ENCODE measurements around the gene ERG.

Gene ERG

DNA sequence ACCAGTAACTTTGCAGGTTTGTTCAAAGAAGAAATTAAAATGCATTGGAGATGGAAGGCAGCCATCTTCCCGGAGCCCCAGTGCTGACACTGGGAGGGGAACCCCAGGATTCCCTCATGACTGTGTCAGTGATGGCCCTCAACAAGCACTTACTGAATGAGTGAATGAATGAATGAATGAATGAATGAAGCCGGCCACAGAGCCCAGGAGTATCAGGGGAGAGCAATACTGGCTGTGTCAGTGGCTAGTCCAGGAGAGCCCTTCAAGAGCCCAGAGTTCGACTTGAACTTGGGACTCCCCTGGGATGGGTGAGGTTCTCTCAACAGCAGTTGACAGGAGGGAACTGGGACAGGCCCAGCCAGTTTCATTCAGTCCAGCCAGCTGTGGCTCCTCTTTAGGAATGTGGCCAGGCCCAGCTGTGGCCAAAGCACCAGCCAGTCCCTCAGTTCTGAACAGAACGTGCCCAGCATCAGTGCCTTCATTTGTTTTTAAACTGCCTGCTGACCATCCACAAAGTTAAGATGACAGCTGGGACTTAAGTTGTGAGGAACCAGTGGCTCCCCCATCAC, 9.2 kb upstream of the ERG start:
- no peak for TF ChIP-seq POLR2A (IDR thresholded peaks at IDR 0.05; ENCODE audit: low read length)
- no peak for TF ChIP-seq GATA1 (IDR thresholded peaks at IDR 0.05; ENCODE audit: low read depth, low read length)
- no peak for DNase-seq

DNA sequence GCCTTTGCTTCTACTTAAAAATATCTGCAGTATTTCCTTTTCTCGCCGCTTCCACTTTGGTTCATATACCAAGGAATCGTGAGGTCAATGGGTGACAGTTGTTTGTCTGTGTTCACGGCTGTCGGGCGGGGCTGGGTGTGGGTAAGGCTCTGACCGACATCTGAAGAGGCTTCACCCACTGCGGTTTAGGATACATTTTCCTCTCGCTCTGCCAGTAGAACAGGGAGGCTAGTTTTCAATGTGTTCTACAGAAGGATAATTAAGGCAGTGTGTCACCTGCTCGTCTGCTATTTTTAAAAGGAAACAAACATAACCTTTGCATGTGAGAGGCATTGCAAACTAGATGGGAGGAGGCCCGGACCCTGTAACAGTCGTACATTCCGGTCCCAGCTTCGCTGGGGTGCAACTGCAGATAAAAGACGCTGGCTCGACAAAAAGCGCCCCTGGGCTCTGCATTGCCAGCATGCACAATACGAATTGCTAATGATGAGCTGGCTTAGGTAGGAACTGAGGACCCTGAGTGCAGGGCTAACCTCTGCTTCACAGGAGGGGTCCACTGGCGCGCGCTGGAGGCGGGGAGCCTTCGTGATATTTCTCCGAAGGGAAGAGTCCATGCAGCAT, 8.5 kb upstream of the ERG start:
- TF ChIP-seq GATA1 (IDR thresholded peaks at IDR 0.05; ENCODE audit: low read depth, low read length): no peak
- no peak for TF ChIP-seq POLR2A (IDR thresholded peaks at IDR 0.05; ENCODE audit: low read length)

DNA sequence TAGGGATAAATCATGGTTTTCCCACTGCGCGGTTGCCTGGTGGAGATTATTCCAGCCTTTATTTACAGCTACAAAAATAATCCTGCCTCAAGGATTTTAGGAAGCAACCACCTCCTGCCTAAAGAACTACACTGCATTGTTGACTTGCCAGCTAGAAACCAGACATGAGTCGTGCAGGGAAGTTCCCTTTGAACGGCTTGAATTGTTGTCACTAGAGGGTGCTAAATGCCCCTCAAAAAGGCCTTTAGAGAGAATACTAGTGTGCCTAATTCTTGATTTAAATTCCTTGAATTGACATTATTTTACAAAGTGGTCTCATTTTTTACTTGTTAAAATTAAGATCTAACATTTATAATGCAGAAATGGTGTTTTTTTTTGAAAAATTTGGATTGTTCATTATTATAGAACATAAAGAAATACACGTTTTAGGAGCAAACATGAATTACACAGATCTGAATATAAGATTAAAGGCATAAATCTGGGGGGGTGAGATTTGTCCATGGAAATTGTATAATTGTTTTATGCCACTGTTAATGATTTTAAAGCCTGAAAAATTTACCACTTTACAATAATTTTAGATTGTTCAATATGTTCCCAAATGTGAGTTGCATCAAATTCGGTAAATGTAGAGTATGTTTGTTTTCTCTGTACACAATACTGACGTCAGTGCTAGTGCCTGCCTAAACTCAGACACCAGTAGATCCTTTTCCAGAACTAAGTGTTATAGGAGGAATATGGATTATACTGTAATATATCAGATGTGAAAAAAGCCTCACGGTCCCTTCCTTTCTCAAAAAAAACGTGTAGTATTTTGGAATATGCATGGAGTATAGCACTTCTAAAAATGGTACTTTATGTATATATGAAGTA, 7.6 kb upstream of the ERG start:
- DNase-seq: peak; percentile 49 to 52
- TF ChIP-seq GATA1 (IDR thresholded peaks at IDR 0.05; ENCODE audit: low read depth, low read length): no peak
- no peak for TF ChIP-seq POLR2A (IDR thresholded peaks at IDR 0.05; ENCODE audit: low read length)

More for the DNA sequence above, 8.5 kb upstream of the ERG start:
- DNase-seq: peak; percentile 9 to 21

DNA sequence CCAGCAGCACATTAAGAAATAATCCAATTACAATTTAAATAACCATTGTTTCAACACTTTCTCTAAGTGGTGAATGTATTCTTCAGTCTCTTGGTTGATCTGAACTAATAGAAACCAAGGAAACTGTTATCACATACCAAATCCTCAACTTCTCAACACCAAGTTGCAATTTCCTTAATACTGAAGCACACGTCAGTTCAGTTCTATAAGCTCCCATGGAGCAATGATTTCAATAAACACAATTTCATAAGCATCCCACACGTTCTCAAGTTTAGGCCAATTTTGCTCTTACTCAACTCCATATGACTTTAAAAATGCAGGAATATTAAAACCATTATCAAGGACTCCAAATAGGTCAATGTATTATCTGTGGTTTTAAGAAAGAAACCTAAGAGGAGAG, 5.8 kb upstream of the ERG start:
- no peak for TF ChIP-seq POLR2A (IDR thresholded peaks at IDR 0.05; ENCODE audit: low read length)
- TF ChIP-seq GATA1 (IDR thresholded peaks at IDR 0.05; ENCODE audit: low read depth, low read length): no peak
- no peak for DNase-seq

DNA sequence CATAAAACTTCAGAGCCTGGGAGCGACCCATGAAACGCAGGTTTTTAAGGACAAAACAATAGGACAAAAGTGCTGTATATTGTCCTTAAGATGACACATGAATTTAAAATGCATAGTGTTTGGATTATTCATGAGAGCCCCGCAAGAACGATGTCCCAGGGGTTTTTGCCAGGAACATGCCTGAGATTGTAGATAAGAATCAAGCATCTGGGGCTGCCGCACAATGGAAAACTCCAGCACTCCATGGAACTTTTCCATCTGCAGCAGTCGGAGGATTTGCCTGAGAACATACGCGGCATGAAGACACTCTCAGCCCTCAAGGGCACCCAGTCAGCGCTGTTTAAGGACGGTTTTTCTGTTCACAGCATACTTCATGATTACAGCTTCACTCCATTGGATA, 5.3 kb upstream of the ERG start:
- DNase-seq: no peak
- TF ChIP-seq GATA1 (IDR thresholded peaks at IDR 0.05; ENCODE audit: low read depth, low read length) (no peak), POLR2A (IDR thresholded peaks at IDR 0.05; ENCODE audit: low read length) (no peak)

DNA sequence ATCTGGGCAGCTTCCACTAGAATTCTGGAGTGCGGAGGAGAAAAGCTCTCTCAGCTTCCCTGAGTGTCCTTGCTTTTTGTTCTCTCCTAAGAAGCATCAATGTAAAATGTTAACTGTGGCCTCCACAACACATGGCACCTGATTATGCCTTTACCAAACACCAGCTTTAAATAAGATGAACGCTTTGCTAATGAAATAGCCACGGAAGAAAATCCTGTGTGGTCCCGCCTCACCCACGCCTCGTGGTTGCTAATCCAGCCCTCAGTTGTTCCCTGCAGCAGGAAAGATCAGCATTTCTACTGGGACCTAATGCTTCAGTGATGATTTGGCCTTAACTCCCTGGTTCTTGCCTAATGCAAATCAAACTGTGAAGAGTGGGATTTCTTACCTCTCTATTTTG, 1.8 kb upstream of the ERG start:
- no peak for DNase-seq
- TF ChIP-seq POLR2A (IDR thresholded peaks at IDR 0.05; ENCODE audit: low read length) (no peak), GATA1 (IDR thresholded peaks at IDR 0.05; ENCODE audit: low read depth, low read length) (no peak)

DNA sequence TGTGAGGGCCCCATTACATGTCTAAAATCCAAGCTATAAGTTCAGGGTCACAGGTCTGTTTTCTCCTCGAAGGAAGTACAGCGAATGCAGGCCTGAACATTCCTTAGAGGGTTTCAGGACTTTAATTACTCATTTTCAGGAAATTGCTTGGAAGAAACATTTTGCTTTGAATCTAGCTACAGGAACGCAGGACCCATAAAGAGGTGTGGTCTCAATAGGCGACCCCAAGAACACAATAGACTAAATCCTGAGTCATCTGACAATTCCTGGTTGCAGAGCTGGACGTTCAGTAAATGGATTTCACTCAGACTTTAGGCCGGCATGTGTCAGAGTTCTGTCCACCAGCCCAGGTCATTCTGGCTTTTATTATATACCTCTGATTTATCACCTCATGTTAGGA, 1.0 kb upstream of the ERG start:
- no peak for DNase-seq
- TF ChIP-seq POLR2A (IDR thresholded peaks at IDR 0.05; ENCODE audit: low read length) (no peak), GATA1 (IDR thresholded peaks at IDR 0.05; ENCODE audit: low read depth, low read length) (no peak)

DNA sequence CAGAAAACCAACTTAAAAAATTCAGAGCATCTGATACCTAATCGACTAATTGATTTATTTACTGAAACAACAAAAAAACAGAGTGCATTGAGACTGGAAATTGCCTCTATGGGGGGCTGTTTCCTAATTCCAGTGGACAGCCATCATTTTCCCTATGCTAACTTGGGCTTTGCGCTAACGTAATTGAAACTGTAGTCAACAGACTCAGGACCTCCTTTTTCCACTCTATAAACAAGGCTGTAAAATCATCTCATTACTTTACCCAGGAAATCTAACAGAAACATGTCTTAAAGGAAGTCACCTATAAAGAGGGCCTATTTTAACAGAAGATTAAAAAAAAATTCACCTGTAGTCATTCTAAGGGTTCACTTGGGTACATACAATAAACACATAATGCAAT, 2.1 kb downstream of the ERG start:
- no peak for DNase-seq
- TF ChIP-seq POLR2A (IDR thresholded peaks at IDR 0.05; ENCODE audit: low read length) (no peak), GATA1 (IDR thresholded peaks at IDR 0.05; ENCODE audit: low read depth, low read length) (no peak)

DNA sequence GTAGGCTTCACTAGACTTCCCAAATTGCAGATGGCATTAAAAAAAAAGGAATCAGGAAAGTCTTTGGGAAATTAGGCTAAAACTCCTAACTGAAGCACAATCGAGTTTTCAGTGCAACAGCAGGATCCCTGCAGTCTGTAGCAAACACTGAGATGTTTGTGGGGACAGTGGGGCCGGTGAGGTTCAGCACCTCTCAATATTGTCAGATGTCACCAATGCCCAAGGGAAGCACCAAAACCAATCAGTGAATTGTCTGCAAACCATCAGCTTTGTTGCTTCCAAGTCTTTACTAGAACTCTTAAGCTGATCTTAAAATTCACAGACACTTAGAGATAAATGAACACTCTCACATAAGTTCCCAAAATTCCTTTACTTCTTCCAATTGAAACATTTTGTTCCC, 2.6 kb downstream of the ERG start:
- no peak for DNase-seq
- TF ChIP-seq GATA1 (IDR thresholded peaks at IDR 0.05; ENCODE audit: low read depth, low read length) (no peak), POLR2A (IDR thresholded peaks at IDR 0.05; ENCODE audit: low read length) (no peak)

DNA sequence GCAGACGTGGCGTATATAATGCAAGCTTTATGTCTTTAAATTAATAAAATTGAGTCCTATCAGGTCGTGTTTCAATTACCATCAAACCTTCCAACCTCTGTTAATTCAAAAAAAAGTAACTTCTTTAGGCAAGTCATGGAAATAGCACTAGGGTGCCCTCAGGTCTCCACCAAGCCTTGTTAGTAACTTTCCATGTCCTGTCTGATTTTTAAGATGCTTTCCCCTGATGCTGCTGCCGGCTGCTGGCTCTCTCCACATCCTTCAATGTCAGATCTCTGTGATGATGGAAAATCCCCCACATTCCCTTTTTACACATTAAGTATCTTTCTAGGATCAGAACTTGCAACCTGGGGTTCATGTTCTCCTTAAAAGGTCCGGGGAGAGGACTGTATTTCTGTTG, 3.0 kb downstream of the ERG start:
- TF ChIP-seq POLR2A (IDR thresholded peaks at IDR 0.05; ENCODE audit: low read length) (no peak), GATA1 (IDR thresholded peaks at IDR 0.05; ENCODE audit: low read depth, low read length) (no peak)
- no peak for DNase-seq

DNA sequence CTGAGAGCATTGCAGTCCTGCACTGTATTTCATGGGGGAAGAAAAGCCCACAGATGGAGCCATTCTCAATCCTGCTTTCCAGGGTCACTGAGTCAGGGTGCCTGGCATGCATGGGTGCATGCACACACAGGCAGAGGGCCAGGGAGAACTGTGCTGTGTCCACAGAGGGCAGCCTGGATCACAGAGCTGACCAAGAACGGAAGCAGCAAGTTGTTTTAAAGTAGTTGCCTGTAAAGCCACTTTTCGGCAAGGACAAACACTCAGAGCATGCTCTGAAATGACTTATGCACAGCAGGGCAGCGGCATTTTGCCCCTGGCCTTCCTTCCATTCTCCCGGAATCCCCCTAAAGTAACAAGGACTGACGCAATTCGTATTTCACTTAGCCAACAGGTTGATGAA, 3.6 kb downstream of the ERG start:
- no peak for DNase-seq
- TF ChIP-seq POLR2A (IDR thresholded peaks at IDR 0.05; ENCODE audit: low read length) (no peak), GATA1 (IDR thresholded peaks at IDR 0.05; ENCODE audit: low read depth, low read length) (no peak)

DNA sequence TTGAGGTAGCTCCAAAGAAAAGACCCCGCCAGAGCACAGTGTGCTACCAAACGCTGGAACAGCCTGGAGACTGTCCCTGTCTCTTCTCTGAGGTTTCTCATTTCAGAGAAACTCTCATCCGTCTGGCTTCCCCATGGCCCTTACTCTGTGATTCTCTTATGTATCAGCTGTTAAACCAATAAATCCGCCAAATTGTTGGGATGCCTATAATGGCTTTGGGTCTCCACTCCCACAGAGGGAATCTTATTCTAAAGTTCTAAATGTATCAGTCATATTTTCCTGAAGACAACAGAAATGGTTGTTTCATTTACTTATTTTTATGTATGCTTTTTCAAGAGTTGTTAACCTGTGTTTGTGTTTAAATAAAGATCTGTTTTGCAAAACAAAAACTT, 4.0 kb downstream of the ERG start:
- TF ChIP-seq POLR2A (IDR thresholded peaks at IDR 0.05; ENCODE audit: low read length) (no peak), GATA1 (IDR thresholded peaks at IDR 0.05; ENCODE audit: low read depth, low read length) (no peak)
- no peak for DNase-seq

DNA sequence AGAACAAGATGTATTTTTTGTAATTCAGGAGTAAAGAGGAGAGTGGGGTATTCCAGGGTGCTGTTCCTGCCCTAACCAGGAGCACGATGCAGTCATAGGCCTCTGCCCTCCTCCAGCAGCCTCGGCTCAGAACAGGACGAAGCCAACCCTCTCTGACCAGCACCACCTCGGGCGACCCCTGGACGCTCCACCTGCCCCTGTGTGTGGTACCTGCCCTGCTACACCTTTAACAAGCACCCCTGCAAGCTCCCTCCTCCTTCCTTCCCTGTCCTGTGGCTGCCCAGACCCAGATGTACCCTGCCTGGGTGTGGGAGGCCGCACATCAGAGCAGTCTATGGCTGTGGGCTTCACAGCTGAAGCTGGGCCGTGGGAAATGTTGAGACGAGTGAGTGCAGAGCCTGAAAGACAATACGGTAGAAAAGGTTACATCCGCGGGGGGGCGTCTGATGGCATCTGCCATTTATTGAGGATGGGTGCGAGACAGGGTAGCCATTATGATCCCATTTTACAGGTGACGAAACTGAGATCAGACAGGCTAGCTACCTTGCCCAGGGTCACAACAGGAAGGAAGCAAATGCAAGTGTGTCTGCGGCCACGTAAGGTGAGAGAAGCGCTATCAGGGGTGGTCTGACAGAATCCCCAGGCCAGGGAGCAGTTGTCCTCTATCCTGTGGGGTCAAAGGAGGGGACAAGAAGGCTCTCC, 4.6 kb downstream of the ERG start:
- DNase-seq: no peak
- TF ChIP-seq POLR2A (IDR thresholded peaks at IDR 0.05; ENCODE audit: low read length) (no peak), GATA1 (IDR thresholded peaks at IDR 0.05; ENCODE audit: low read depth, low read length) (no peak)

DNA sequence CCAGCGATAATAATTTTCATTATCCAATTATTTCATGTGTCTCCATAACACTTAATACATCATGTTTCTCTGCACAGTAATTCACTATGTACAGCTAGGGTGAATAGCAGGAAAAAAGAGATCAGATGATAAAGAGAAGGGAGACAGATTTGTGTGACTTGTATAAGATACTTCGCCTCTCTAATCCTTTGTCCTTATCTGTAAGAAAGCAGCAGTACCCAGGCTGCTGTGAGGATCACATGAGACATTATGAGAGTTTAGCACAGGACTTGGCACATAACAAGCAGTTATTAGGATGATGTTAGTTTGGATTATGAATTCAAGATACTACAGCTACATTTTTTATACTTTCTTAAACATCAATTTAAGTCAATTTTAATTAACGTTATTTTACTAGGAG, 6.3 kb downstream of the ERG start:
- TF ChIP-seq POLR2A (IDR thresholded peaks at IDR 0.05; ENCODE audit: low read length) (no peak), GATA1 (IDR thresholded peaks at IDR 0.05; ENCODE audit: low read depth, low read length) (no peak)
- peak; percentile 5 to 39 for DNase-seq
